Parietal lobe (tissue), 2 donors: ENCODE data around the gene SSBP1. TPM values are rescaled to one million over a fixed set of nuclear protein-coding genes. Genes with fewer than 3 reads are reported as not detected.

ENCODE experiments used
- small RNA-seq: library from RNA; depleted of rRNA; stranded (forward); fragments of <200 nt; gene quantifications from one replicate; pipeline ENCODE3, GENCODE V24; 2014; ENCODE audit warnings: low replicate concordance
- total RNA-seq: library from RNA; depleted of rRNA; stranded (reverse); fragments of >200 nt; gene quantifications from one replicate; pipeline ENCODE4 v1.2.3, GENCODE V29; 2014

The SSBP1 gene, protein sequence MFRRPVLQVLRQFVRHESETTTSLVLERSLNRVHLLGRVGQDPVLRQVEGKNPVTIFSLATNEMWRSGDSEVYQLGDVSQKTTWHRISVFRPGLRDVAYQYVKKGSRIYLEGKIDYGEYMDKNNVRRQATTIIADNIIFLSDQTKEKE
- total RNA-seq = 86.7 TPM

DNA sequence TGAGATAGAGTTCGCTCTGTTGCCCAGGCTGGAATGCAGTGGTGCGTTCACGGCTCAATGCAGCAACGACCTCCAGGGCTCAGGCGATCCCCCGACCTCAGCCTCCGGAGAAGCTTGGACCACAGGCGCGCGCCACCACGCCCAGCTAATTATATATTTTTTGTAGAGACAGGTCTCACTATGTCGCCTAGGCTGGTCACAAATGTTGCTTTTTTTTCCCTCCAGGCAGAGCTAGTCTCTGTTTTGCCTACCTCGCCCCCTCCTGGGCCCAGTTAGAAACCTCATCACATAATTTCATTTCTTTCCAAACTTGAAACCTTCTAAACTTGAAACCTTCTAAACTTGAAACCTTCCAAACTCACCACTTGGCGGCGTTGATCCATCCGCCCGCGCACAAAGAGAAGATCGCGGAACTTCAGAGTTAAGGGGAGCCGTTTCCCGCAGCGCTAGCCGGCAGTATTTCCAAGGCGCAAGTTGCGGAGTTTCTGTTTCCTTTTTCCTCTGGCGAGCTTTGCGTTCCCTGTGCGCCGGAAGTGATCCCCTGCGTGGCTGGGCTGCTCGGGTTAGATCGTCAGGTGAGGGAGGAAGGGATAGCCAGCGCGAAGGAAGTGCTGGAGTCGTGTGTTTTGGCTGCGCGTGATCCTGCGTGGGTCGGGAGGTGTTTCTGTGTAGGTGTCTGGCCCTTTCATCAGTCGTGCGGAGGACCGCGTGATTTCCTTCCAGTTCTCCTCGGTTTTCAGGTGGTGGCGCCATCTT, at the start of gene SSBP1:
TSS of gene SSBP1 (plus strand) at position 523 of the 756 bp plus-strand sequence. CDS start 809 bp downstream, outside the sequence.

GRCh38 chr7:141702047-141702567, 36.1 kb upstream of the SSBP1 start, which contains the start of gene DENND11:
Gene DENND11 (minus strand): TSS chr7:141702166. CDS start chr7:141702153, 13 bp downstream.

GRCh38 chr7:141708351-141708750, 29.8 kb upstream of the SSBP1 start, which contains the start of gene WEE2:
Gene WEE2 (plus strand): TSS chr7:141708353. CDS start chr7:141708759, 406 bp downstream.

GRCh38 chr7:141763797-141764196, 25.6 kb downstream of the SSBP1 start, which contains the start of gene TAS2R3:
Gene TAS2R3 (plus strand): TSS chr7:141764097. CDS start chr7:141764159, 62 bp downstream.

DNA sequence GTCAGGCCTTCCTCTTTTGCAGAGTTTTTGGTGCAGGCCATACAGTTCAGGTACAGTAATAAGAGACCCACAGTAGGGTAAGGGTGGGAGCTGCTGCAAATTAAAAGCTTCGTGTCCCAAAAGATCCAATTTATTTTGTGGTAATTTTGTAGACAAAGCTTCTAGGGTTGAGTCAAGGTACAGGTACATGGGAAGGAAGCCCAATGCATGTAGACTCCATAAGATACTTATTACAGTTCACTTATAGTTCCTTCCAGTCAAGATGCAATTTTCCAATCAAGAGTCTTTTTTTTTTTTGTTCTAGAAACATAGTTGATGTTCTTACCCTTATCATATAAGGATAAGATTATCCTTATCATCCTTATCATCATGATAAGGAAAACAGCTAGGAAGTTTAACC, 38.2 kb downstream of the SSBP1 start, which contains the start of gene TAS2R4:
TSS of gene TAS2R4 (plus strand) at position 301 of the 400 bp plus-strand sequence. CDS start 1,815 bp downstream, outside the sequence.

DNA sequence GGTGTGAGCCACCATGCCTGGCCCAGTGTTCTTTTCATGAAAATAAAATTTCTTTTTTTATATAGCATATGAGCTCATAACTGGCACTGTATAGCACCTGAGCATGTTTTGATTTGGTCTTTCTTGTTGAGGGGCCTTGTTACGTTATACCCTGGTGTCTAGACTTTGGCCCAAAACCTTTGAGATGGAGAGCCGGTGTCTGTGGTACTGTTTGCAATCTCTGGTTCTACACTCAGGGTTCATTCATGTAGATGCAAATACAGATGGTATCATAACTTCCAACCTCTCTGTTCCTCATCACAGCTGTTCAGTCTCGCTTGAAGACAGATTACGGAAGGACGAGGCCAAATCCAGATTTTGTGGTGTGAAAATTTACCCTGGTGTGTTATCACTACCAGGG, 51.8 kb downstream of the SSBP1 start, which contains the start of gene TAS2R5:
TSS of gene TAS2R5 (plus strand) at position 301 of the 400 bp plus-strand sequence. CDS start 145 bp downstream, outside the sequence.

Small RNA genes lying within 50 kb of the gene (small RNA-seq; reads per million reads assigned to genes)
- not detected for gene RNU1-82P

Other genes with a start within 250 kb of the SSBP1 start
- 73.2 TPM for gene AGK, start 186.9 kb upstream of the SSBP1 start, total RNA-seq
- gene DENND11, start 36.2 kb upstream of the SSBP1 start, total RNA-seq = 66.4 TPM
- 1.3 TPM for gene WEE2, start 30.0 kb upstream of the SSBP1 start, total RNA-seq
- 24.1 TPM for gene TAS2R3, start 25.7 kb downstream of the SSBP1 start, total RNA-seq
- gene TAS2R4, start 38.3 kb downstream of the SSBP1 start, total RNA-seq = 16.6 TPM
- 13.5 TPM for gene TAS2R5, start 51.9 kb downstream of the SSBP1 start, total RNA-seq
- gene PRSS37, start 103.1 kb downstream of the SSBP1 start, total RNA-seq = not detected
- gene OR9A4, start 178.0 kb downstream of the SSBP1 start, total RNA-seq = not detected
- gene CLEC5A, start 208.6 kb downstream of the SSBP1 start, total RNA-seq = not detected
- not detected for gene TAS2R38, start 235.4 kb downstream of the SSBP1 start, total RNA-seq